Measurements from ENCODE around the gene CDH26.

GRCh38 chr20:60026010-60026409, 67.8 kb downstream of the CDH26 start:
- TF ChIP-seq EZH2 (IDR thresholded peaks at IDR 0.05; ENCODE audit: borderline replicate concordance, low read depth, low read length, severe bottlenecking), result no peak
- TF ChIP-seq, protein P1, sequence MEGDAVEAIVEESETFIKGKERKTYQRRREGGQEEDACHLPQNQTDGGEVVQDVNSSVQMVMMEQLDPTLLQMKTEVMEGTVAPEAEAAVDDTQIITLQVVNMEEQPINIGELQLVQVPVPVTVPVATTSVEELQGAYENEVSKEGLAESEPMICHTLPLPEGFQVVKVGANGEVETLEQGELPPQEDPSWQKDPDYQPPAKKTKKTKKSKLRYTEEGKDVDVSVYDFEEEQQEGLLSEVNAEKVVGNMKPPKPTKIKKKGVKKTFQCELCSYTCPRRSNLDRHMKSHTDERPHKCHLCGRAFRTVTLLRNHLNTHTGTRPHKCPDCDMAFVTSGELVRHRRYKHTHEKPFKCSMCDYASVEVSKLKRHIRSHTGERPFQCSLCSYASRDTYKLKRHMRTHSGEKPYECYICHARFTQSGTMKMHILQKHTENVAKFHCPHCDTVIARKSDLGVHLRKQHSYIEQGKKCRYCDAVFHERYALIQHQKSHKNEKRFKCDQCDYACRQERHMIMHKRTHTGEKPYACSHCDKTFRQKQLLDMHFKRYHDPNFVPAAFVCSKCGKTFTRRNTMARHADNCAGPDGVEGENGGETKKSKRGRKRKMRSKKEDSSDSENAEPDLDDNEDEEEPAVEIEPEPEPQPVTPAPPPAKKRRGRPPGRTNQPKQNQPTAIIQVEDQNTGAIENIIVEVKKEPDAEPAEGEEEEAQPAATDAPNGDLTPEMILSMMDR (IDR thresholded peaks at IDR 0.05; ENCODE audit: borderline replicate concordance, extremely low read depth, low read length, poor library complexity, severe bottlenecking), result no peak

Measured in DND-41 (cell line).